Measurements from ENCODE around the gene COG2.
"Not testable (repeated sequence)": the region's sequence is repeated elsewhere in the genome, so short reads cannot be mapped to it uniquely, and the experiment has no call there.

Gene COG2

GRCh38 chr1:230713915-230714764 lies 71.9 kb downstream of the COG2 start, which contains the start of gene AGT:
AGT (minus strand) TSS chr1:230714122; CDS start chr1:230710823, 3,299 bp downstream.
- peak; percentile 83 for FAIRE-seq
- peak; percentile 77 for DNase-seq (ENCODE audit: low spot score)

GRCh38 chr1:230715510-230715909 lies 73.2 kb downstream of the COG2 start:
- no peak for DNase-seq (ENCODE audit: low spot score)
- no peak for FAIRE-seq

- DNase-seq (ENCODE audit: low spot score); FAIRE-seq: not testable (repeated sequence)
Measured at GRCh38 chr1:230716453-230716852, 74.2 kb downstream of the COG2 start.

- no peak for FAIRE-seq
- DNase-seq (ENCODE audit: low spot score): no peak
Measured at GRCh38 chr1:230717251-230717650, 75.0 kb downstream of the COG2 start.

- DNase-seq (ENCODE audit: low spot score); FAIRE-seq: not testable (repeated sequence)
Measured at GRCh38 chr1:230721849-230722522, 79.7 kb downstream of the COG2 start.

- DNase-seq (ENCODE audit: low spot score): no peak
- no peak for FAIRE-seq
Measured at GRCh38 chr1:230725256-230726012, 83.2 kb downstream of the COG2 start.

GRCh38 chr1:230728710-230729392 lies 86.6 kb downstream of the COG2 start:
- FAIRE-seq: no peak
- no peak for DNase-seq (ENCODE audit: low spot score)

- DNase-seq (ENCODE audit: low spot score): no peak
- FAIRE-seq: no peak
Measured at GRCh38 chr1:230730977-230731376, 88.7 kb downstream of the COG2 start.

- DNase-seq (ENCODE audit: low spot score) (no peak), FAIRE-seq (no peak)
Measured at GRCh38 chr1:230735447-230735846, 93.2 kb downstream of the COG2 start.

- DNase-seq (ENCODE audit: low spot score) (no peak), FAIRE-seq (no peak)
Measured at GRCh38 chr1:230737622-230738262, 95.5 kb downstream of the COG2 start.

GRCh38 chr1:230739564-230740290 lies 97.4 kb downstream of the COG2 start:
- DNase-seq (ENCODE audit: low spot score): no peak
- no peak for FAIRE-seq
